K562 treated with DMSO at 1 percent for 4 hours (cell line): ENCODE measurements around the gene TBC1D3L. TPM values are rescaled to one million over a fixed set of nuclear protein-coding genes. Genes with fewer than 3 reads are reported as not detected.

Experiments used
- total RNA-seq: library from RNA; unstranded; fragments of 300-600 nt; gene quantifications from 2 replicates; pipeline ENCODE4 v1.2.3, GENCODE V29; 2022; ENCODE audit not compliant: insufficient read depth

TBC1D3L gene
- 1.3 TPM in 1 of 2 replicates, not detected in the other for total RNA-seq

DNA sequence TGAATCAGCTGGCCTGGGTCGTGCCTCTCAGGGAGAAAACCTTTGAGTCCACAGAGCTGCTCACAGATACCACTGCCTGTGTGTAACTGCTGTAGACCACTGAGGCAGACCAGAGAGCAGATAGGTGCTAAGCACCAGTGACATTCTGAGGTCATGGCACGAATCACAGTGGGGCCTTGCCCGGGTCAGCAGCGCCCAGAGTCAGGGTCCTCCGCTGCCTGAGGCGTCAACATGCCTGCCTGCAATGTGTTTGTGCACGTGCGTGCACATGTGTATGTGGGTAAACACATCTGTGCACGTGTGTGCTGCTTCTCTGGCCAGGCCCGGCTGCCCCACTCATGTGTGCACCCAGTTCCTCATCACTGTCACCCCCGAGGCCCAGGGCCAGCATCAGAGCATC, at the start of gene TBC1D3L:
Gene TBC1D3L (minus strand): TSS at position 101 of the 400 bp plus-strand sequence. CDS start 1,540 bp downstream, outside the sequence.

DNA sequence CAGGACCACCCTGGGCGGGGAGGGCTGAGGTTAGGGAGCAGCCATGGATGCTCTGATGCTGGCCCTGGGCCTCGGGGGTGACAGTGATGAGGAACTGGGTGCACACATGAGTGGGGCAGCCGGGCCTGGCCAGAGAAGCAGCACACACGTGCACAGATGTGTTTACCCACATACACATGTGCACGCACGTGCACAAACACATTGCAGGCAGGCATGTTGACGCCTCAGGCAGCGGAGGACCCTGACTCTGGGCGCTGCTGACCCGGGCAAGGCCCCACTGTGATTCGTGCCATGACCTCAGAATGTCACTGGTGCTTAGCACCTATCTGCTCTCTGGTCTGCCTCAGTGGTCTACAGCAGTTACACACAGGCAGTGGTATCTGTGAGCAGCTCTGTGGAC, 14.8 kb upstream of the TBC1D3L start, which contains the start of gene TBC1D3D:
Gene TBC1D3D (plus strand): TSS at position 301 of the 400 bp plus-strand sequence. CDS start 1,585 bp downstream, outside the sequence.

Other genes with a start within 250 kb of the TBC1D3L start
- not detected in 2 replicates for gene HNF1B, start 244.0 kb downstream of the TBC1D3L start, total RNA-seq
- gene TBC1D3K, start 64.6 kb downstream of the TBC1D3L start, total RNA-seq: not detected in 2 replicates
- 1.1 TPM in 1 of 2 replicates, not detected in the other for gene TBC1D3D, start 14.9 kb upstream of the TBC1D3L start, total RNA-seq
- not detected in 2 replicates for gene TBC1D3C, start 79.6 kb upstream of the TBC1D3L start, total RNA-seq
- gene TBC1D3E, start 138.9 kb upstream of the TBC1D3L start, total RNA-seq: not detected in 2 replicates
- 1.2 and 2.8 TPM in 2 replicates for gene TBC1D3, start 203.5 kb upstream of the TBC1D3L start, total RNA-seq